BE2C (cell line): Measurements from ENCODE around the gene MCC.

Experiments
- DNase-seq: peaks from one replicate; pipeline ENCODE4 v3.0.0-alpha.2; 2020
- H3K27me3 ChIP-seq: fragments of 250-450 bp; sonication (Bioruptor Pico); 2 replicates; pipeline ENCODE4 v1.5.1; 2020; ENCODE audit warnings: mild to moderate bottlenecking
- H3K36me3 ChIP-seq: fragments of 250-450 bp; sonication (Bioruptor Pico); 2 replicates; pipeline ENCODE4 v1.5.1; 2020; ENCODE audit warnings: mild to moderate bottlenecking
- H3K4me1 ChIP-seq: fragments of 250-450 bp; sonication (Bioruptor Pico); 2 replicates; pipeline ENCODE4 v1.5.1; 2020
- H3K4me3 ChIP-seq: 2 replicates; pipeline ENCODE4 v1.5.1; 2011; ENCODE audit warnings: low read depth, low read length
- H3K9me3 ChIP-seq: fragments of 250-450 bp; sonication (Bioruptor Pico); 2 replicates; pipeline ENCODE4 v1.5.1; 2020
- TF ChIP-seq, protein P1 (sequence below): IDR thresholded peaks from 2 replicates; pipeline ENCODE4 v1.5.1; 2012; ENCODE audit warnings: mild to moderate bottlenecking, low read depth, low read length

Gene MCC

DNA sequence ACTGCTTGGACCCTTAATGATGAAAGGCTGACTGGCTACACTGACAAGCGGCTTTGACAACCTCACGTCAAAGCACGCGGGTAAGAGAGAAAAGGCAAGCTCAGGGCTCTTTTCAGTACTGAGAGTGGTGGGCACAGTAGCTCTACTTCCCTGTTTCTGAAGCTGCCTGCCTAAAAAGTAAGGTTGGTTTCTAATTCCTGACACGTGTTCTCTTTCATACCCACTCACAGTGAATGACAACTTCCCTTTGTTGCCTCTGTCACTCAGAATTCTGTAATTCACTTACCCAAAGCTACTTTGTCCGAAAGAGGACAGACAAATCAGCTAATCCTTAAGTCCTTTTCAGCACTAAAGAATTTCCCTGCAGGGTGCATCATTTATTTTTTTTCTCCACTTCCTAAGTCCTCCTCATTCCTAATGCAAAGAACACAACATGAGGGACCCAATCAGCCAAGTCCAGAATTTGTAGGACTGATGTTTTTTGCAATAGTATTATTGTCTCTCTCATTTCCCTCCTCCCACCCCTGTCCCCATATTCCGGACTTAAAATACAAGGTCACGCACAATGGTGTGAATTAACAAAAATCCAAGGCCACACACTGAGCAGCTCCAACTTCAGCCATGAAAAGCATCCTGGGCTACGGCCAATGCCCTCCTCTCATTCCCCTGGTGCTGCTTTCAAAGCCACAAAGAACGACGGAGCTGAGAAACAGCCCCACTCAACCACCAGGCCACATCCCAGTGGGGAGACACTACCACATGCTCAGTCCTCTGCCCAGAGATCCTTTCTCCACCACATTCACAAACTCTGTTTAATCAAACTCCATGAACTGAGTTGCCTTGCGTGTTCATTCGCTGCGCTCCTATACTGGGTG is 274.5 kb downstream of the MCC start:
- Histone ChIP-seq H3K9me3 (no peaks in the 10 kb centered on the region), H3K27me3 (no peaks in the 10 kb centered on the region), H3K4me3 (no peak overlapping the region), H3K4me1 (peaks cover 62% of the 10 kb centered on the region), H3K36me3 (no peaks in the 10 kb centered on the region)
- TF ChIP-seq, protein P1, sequence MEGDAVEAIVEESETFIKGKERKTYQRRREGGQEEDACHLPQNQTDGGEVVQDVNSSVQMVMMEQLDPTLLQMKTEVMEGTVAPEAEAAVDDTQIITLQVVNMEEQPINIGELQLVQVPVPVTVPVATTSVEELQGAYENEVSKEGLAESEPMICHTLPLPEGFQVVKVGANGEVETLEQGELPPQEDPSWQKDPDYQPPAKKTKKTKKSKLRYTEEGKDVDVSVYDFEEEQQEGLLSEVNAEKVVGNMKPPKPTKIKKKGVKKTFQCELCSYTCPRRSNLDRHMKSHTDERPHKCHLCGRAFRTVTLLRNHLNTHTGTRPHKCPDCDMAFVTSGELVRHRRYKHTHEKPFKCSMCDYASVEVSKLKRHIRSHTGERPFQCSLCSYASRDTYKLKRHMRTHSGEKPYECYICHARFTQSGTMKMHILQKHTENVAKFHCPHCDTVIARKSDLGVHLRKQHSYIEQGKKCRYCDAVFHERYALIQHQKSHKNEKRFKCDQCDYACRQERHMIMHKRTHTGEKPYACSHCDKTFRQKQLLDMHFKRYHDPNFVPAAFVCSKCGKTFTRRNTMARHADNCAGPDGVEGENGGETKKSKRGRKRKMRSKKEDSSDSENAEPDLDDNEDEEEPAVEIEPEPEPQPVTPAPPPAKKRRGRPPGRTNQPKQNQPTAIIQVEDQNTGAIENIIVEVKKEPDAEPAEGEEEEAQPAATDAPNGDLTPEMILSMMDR, result no peak
- no peak for DNase-seq

DNA sequence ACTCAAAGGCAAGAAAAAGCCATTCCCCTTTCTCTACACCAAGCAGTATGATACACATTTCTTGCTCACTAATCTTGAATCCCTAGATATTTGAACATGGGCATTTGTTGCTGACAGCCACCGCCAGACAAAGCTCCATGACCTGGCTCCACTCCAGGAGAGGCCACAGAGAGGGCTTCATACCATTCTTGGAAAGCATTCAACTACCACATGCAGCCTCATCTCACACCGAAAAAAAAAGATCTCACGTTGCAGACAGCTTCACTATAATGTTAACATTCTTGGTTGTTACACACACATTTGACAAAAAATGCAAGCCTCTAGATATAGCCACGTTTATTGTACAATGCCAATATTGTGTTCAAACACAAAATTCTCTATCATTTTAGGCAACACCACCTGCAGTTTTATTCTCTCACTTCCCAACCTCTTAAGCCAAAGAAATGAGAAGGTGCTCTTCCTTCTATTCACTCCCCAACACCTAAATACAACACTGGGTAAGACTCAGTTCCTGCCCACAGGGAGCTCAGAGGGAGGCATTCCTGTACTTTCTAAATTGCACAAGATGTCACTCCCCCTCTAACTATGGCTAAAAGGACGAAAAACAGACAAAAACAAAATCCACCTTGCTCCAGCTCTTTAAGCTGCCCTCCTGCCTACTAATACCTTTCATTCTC is 275.9 kb downstream of the MCC start:
- peak; percentile 84 for DNase-seq
- Histone ChIP-seq H3K4me3 (no peak overlapping the region), H3K27me3 (no peaks in the 10 kb centered on the region), H3K9me3 (no peaks in the 10 kb centered on the region), H3K36me3 (no peaks in the 10 kb centered on the region), H3K4me1 (peaks cover 63% of the 10 kb centered on the region)
- TF ChIP-seq, protein P1, result no peak

DNA sequence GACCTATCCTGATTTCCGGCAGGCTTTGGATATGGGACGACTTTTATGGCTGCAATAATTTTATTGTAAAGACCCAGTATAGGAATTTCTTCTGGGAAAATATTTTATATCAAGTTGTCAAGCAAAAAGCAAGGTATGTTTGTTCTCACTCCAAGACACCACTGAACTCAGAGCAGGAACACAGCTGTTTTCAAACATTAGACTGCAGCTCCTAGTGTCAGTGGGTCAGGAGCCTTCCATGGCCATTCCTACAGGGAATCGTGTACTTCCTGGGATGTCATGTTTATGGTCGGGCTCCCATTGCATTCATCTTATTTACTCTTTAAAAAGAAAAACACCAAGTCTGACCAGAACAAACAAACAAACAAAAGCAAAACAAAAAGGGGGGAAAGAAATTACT is 278.8 kb downstream of the MCC start:
- no peaks in the 10 kb centered on the region for H3K27me3 ChIP-seq
- H3K36me3 ChIP-seq, result no peaks in the 10 kb centered on the region
- TF ChIP-seq, protein P1, result no peak
- no peak overlapping the region for H3K4me3 ChIP-seq
- DNase-seq, result no peak
- no peaks in the 10 kb centered on the region for H3K9me3 ChIP-seq
- peaks cover 69% of the 10 kb centered on the region for H3K4me1 ChIP-seq

DNA sequence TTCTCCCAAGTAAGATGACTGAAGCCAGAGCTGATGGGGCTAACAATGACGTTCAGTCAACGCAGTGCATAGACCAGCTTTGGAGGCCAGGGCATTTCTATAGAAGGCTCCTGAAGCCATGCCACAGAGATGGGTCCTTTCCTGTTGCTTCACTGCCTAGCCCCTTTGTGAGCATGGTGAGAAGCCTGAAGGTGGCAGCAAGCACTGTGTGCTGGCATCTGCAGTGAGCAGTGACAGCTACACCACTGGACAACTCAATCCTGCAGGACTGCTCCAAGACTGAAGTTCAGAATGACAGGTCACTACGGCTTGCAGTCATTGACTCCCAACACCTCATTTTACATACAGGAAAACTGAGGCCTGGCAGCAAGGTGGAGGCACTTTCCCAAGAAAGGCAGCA is 282.4 kb downstream of the MCC start:
- H3K36me3 ChIP-seq, result no peaks in the 10 kb centered on the region
- no peak overlapping the region for H3K4me3 ChIP-seq
- DNase-seq, result no peak
- H3K27me3 ChIP-seq, result no peaks in the 10 kb centered on the region
- peaks cover 45% of the 10 kb centered on the region for H3K4me1 ChIP-seq
- H3K9me3 ChIP-seq, result no peaks in the 10 kb centered on the region
- TF ChIP-seq, protein P1, result peak; percentile 34

DNA sequence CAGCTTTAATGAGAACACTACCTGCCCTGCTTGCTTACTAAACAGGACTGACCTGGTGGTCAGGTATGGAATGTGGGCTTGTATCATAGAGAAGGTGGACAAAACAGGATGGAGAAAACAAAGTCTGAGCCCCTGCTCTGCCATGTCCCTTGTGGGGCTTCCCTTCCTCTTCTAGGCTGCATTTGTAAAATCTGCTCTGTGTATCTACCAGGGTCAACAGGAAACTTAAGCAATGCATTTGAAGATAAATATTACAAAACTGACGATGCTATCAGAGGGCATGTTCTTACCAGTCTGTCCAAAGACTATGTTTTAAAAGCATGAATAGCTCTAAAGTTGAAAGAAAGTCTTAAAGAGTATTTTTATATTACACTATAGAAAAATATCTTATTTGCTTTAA is 282.9 kb downstream of the MCC start:
- H3K4me3 ChIP-seq, result no peak overlapping the region
- no peaks in the 10 kb centered on the region for H3K36me3 ChIP-seq
- H3K27me3 ChIP-seq, result no peaks in the 10 kb centered on the region
- peaks cover 43% of the 10 kb centered on the region for H3K4me1 ChIP-seq
- DNase-seq, result no peak
- TF ChIP-seq, protein P1, result no peak
- no peaks in the 10 kb centered on the region for H3K9me3 ChIP-seq
